GM23338 (cell line): ENCODE measurements around the gene EEF2. TPM values are rescaled to one million over a fixed set of nuclear protein-coding genes. Genes with fewer than 3 reads are reported as not detected.

Experiments used
- ATAC-seq: fragments of 200-7000 bp; cut with Tn5 transposase; 3 replicates; pipeline ENCODE4 v1.9.1; 2020
- DNase-seq: peaks from one replicate; pipeline ENCODE4 v3.0.0-alpha.2; 2015; ENCODE audit warnings: low spot score
- H2AFZ ChIP-seq: fragments of 200-600 bp; sonication (generic); 2 replicates; pipeline ENCODE4 v1.8.0; 2016; ENCODE audit warnings: antibody characterized with exemption, mild to moderate bottlenecking, moderate library complexity
- H3F3A ChIP-seq: fragments of 200-600 bp; sonication (generic); replicated peaks from 2 replicates; pipeline ENCODE4 v1.8.0; 2017; ENCODE audit warnings: antibody characterized with exemption, mixed run types, low read depth
- H3K27ac ChIP-seq: fragments of 200-600 bp; sonication (generic); 2 replicates; pipeline ENCODE4 v1.6.1; 2016; ENCODE audit warnings: low read depth
- H3K27me3 ChIP-seq: fragments of 200-600 bp; sonication (generic); 2 replicates; pipeline ENCODE4 v1.8.0; 2016; ENCODE audit warnings: mild to moderate bottlenecking, mixed run types, moderate library complexity; ENCODE audit not compliant: insufficient read depth
- H3K36me3 ChIP-seq: fragments of 200-600 bp; sonication (generic); 2 replicates; pipeline ENCODE4 v1.8.0; 2016; ENCODE audit warnings: mild to moderate bottlenecking; ENCODE audit not compliant: insufficient read depth
- H3K4me1 ChIP-seq: fragments of 200-600 bp; sonication (generic); 2 replicates; pipeline ENCODE4 v1.8.0; 2016; ENCODE audit warnings: mild to moderate bottlenecking, moderate library complexity; ENCODE audit not compliant: insufficient read depth
- H3K4me2 ChIP-seq: fragments of 200-600 bp; sonication (generic); 2 replicates; pipeline ENCODE4 v1.7.1; 2017; ENCODE audit warnings: mixed run types
- H3K4me3 ChIP-seq: fragments of 200-600 bp; sonication (generic); 2 replicates; pipeline ENCODE4 v1.6.1; 2016; ENCODE audit warnings: mixed run types
- H3K79me2 ChIP-seq: fragments of 200-600 bp; sonication (generic); replicated peaks from 2 replicates; pipeline ENCODE4 v1.8.0; 2017; ENCODE audit warnings: mild to moderate bottlenecking; ENCODE audit not compliant: insufficient read depth
- H3K9me2 ChIP-seq: fragments of 200-600 bp; sonication (generic); 2 replicates; pipeline ENCODE4 v1.8.0; 2017; ENCODE audit not compliant: insufficient read depth
- H4K20me1 ChIP-seq: fragments of 200-600 bp; sonication (generic); replicated peaks from 2 replicates; pipeline ENCODE4 v1.8.0; 2017; ENCODE audit warnings: mild to moderate bottlenecking; ENCODE audit not compliant: insufficient read depth
- H3K27ac Mint-ChIP-seq: 2 replicates; pipeline ENCODE4 v1.8.0; 2020; ENCODE audit warnings: inconsistent platforms, mild to moderate bottlenecking, moderate library complexity, mixed read lengths
- H3K27me3 Mint-ChIP-seq: 3 replicates; pipeline ENCODE4 v1.8.0; 2022; ENCODE audit warnings: low read depth, mild to moderate bottlenecking, moderate library complexity, mixed read lengths, inconsistent platforms; ENCODE audit not compliant: insufficient read depth, poor library complexity
- H3K36me3 Mint-ChIP-seq: 3 replicates; pipeline ENCODE4 v1.8.0; 2021; ENCODE audit warnings: low read depth, mild to moderate bottlenecking, inconsistent platforms, moderate library complexity, mixed read lengths
- H3K4me1 Mint-ChIP-seq: 3 replicates; pipeline ENCODE4 v1.8.0; 2020; ENCODE audit warnings: mild to moderate bottlenecking, inconsistent platforms, mixed read lengths
- H3K4me3 Mint-ChIP-seq: 3 replicates; pipeline ENCODE4 v1.8.0; 2021; ENCODE audit warnings: moderate library complexity, mild to moderate bottlenecking, inconsistent platforms, mixed read lengths
- H3K9me3 Mint-ChIP-seq: 3 replicates; pipeline ENCODE4 v1.8.0; 2020; ENCODE audit warnings: moderate library complexity, mild to moderate bottlenecking, inconsistent platforms, mixed read lengths
- CREB1 ChIP-seq: fragments of 250-450 bp; sonication (Bioruptor Pico); IDR thresholded peaks from 2 replicates; pipeline ENCODE4 v1.5.0; 2020; ENCODE audit warnings: low read depth, mild to moderate bottlenecking, moderate library complexity
- ETS1 ChIP-seq: IDR thresholded peaks from 2 replicates; pipeline ENCODE4 v1.6.1; 2016; ENCODE audit warnings: antibody characterized with exemption
- EZH2 ChIP-seq: fragments of 200-600 bp; sonication (generic); IDR thresholded peaks from one replicate; pipeline ENCODE4 v1.8.0; 2017; ENCODE audit warnings: antibody characterized with exemption, mild to moderate bottlenecking, low read depth; ENCODE audit not compliant: unreplicated experiment
- EZH2phosphoT487 ChIP-seq: fragments of 200-600 bp; sonication (generic); IDR thresholded peaks from one replicate; pipeline ENCODE4 v1.8.1; 2018; ENCODE audit warnings: antibody characterized with exemption; ENCODE audit not compliant: unreplicated experiment
- JUNB ChIP-seq: IDR thresholded peaks from one replicate; pipeline ENCODE4 v1.6.1; 2016; ENCODE audit warnings: antibody characterized with exemption; ENCODE audit not compliant: unreplicated experiment
- NANOG ChIP-seq: IDR thresholded peaks from 2 replicates; pipeline ENCODE4 v1.6.1; 2016; ENCODE audit warnings: antibody characterized with exemption, borderline replicate concordance
- POLR2AphosphoS5 ChIP-seq: IDR thresholded peaks from 2 replicates; pipeline ENCODE4 v1.6.1; 2016; ENCODE audit warnings: antibody characterized with exemption, low read depth
- REST ChIP-seq: IDR thresholded peaks from one replicate; pipeline ENCODE4 v1.6.1; 2018; ENCODE audit warnings: antibody characterized with exemption; ENCODE audit not compliant: unreplicated experiment
- STAT1 ChIP-seq: IDR thresholded peaks from one replicate; pipeline ENCODE4 v1.6.1; 2016; ENCODE audit warnings: antibody characterized with exemption; ENCODE audit not compliant: unreplicated experiment
- ZNF114 ChIP-seq: fragments of 250-450 bp; sonication (Bioruptor Pico); IDR thresholded peaks from 2 replicates; pipeline ENCODE4 v1.5.0; 2020; ENCODE audit warnings: mild to moderate bottlenecking, moderate library complexity
- ZNF331 ChIP-seq: fragments of 250-450 bp; sonication (Bioruptor Pico); IDR thresholded peaks from 2 replicates; pipeline ENCODE4 v1.5.0; 2020; ENCODE audit warnings: low read depth, mild to moderate bottlenecking, moderate library complexity
- polyA plus RNA-seq: library from polyadenylated mRNA; unstranded; fragments of >200 nt; fragmentation: Nextera tagmentation; extraction: Ambion mirVana; gene quantifications from 2 replicates; pipeline ENCODE4 v1.2.1, GENCODE V29; 2016
- total RNA-seq: library from RNA; depleted of rRNA; stranded (reverse); fragments of >200 nt; shearing (Covaris generic); gene quantifications from 2 replicates; pipeline ENCODE4 v1.2.3, GENCODE V29; 2014
- TF ChIP-seq, protein P1 (sequence below): fragments of 250-450 bp; sonication (Bioruptor Pico); IDR thresholded peaks from 2 replicates; pipeline ENCODE4 v1.5.0; 2020; ENCODE audit warnings: mild to moderate bottlenecking, moderate library complexity
- TF ChIP-seq, protein P2 (sequence below), 2 experiments: fragments of 200-600 bp in 1 of 2; sonication (generic) in 1 of 2; conservative IDR thresholded peaks; 2 replicates each; pipeline versions ENCODE4 v1.5.1 to v1.6.1; 2016 to 2017; ENCODE audit warnings: antibody characterized with exemption in 2 of 2, low read depth in 2 of 2, mild to moderate bottlenecking in 2 of 2, moderate library complexity in 1 of 2

The EEF2 gene
- total and polyA plus RNA-seq, 2 experiments from 2014 or later, result 772 to 2,987 TPM

GRCh38 chr19:4031420-4031819 lies 46.2 kb upstream of the EEF2 start:
- Histone ChIP-seq H3K79me2 (no peaks in the 10 kb centered on the region), H3K4me3 (no peak overlapping the region), H3K4me1 (no peaks in the 10 kb centered on the region), H3F3A (peaks cover 4% of the 10 kb centered on the region; the same call in 1 of the 2 replicates), H3K9me2 (no peaks in the 10 kb centered on the region), H3K4me2 (no peak overlapping the region), H4K20me1 (no peaks in the 10 kb centered on the region; the same call in 1 of the 2 replicates), H2AFZ (no peak overlapping the region), H3K36me3 (no peaks in the 10 kb centered on the region; the same call in 1 of the 2 replicates), H3K27me3 (no peaks in the 10 kb centered on the region), H3K27ac (no peak overlapping the region)
- no peak for DNase-seq
- no peak for ATAC-seq
- TF ChIP-seq, protein P1, sequence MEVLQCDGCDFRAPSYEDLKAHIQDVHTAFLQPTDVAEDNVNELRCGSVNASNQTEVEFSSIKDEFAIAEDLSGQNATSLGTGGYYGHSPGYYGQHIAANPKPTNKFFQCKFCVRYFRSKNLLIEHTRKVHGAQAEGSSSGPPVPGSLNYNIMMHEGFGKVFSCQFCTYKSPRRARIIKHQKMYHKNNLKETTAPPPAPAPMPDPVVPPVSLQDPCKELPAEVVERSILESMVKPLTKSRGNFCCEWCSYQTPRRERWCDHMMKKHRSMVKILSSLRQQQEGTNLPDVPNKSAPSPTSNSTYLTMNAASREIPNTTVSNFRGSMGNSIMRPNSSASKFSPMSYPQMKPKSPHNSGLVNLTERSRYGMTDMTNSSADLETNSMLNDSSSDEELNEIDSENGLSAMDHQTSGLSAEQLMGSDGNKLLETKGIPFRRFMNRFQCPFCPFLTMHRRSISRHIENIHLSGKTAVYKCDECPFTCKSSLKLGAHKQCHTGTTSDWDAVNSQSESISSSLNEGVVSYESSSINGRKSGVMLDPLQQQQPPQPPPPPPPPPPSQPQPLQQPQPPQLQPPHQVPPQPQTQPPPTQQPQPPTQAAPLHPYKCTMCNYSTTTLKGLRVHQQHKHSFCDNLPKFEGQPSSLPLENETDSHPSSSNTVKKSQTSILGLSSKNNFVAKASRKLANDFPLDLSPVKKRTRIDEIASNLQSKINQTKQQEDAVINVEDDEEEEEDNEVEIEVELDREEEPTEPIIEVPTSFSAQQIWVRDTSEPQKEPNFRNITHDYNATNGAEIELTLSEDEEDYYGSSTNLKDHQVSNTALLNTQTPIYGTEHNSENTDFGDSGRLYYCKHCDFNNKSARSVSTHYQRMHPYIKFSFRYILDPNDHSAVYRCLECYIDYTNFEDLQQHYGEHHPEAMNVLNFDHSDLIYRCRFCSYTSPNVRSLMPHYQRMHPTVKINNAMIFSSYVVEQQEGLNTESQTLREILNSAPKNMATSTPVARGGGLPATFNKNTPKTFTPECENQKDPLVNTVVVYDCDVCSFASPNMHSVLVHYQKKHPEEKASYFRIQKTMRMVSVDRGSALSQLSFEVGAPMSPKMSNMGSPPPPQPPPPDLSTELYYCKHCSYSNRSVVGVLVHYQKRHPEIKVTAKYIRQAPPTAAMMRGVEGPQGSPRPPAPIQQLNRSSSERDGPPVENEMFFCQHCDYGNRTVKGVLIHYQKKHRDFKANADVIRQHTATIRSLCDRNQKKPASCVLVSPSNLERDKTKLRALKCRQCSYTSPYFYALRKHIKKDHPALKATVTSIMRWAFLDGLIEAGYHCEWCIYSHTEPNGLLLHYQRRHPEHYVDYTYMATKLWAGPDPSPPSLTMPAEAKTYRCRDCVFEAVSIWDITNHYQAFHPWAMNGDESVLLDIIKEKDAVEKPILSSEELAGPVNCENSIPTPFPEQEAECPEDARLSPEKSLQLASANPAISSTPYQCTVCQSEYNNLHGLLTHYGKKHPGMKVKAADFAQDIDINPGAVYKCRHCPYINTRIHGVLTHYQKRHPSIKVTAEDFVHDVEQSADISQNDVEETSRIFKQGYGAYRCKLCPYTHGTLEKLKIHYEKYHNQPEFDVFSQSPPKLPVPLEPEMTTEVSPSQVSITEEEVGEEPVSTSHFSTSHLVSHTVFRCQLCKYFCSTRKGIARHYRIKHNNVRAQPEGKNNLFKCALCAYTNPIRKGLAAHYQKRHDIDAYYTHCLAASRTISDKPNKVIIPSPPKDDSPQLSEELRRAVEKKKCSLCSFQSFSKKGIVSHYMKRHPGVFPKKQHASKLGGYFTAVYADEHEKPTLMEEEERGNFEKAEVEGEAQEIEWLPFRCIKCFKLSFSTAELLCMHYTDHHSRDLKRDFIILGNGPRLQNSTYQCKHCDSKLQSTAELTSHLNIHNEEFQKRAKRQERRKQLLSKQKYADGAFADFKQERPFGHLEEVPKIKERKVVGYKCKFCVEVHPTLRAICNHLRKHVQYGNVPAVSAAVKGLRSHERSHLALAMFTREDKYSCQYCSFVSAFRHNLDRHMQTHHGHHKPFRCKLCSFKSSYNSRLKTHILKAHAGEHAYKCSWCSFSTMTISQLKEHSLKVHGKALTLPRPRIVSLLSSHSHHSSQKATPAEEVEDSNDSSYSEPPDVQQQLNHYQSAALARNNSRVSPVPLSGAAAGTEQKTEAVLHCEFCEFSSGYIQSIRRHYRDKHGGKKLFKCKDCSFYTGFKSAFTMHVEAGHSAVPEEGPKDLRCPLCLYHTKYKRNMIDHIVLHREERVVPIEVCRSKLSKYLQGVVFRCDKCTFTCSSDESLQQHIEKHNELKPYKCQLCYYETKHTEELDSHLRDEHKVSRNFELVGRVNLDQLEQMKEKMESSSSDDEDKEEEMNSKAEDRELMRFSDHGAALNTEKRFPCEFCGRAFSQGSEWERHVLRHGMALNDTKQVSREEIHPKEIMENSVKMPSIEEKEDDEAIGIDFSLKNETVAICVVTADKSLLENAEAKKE (CRISPR knock-in tag), result no peak
- no peak for TF ChIP-seq ZNF331
- TF ChIP-seq REST, result no peak
- no peak for TF ChIP-seq EZH2
- no peak for TF ChIP-seq CREB1 (CRISPR knock-in tag)
- TF ChIP-seq, protein P2, sequence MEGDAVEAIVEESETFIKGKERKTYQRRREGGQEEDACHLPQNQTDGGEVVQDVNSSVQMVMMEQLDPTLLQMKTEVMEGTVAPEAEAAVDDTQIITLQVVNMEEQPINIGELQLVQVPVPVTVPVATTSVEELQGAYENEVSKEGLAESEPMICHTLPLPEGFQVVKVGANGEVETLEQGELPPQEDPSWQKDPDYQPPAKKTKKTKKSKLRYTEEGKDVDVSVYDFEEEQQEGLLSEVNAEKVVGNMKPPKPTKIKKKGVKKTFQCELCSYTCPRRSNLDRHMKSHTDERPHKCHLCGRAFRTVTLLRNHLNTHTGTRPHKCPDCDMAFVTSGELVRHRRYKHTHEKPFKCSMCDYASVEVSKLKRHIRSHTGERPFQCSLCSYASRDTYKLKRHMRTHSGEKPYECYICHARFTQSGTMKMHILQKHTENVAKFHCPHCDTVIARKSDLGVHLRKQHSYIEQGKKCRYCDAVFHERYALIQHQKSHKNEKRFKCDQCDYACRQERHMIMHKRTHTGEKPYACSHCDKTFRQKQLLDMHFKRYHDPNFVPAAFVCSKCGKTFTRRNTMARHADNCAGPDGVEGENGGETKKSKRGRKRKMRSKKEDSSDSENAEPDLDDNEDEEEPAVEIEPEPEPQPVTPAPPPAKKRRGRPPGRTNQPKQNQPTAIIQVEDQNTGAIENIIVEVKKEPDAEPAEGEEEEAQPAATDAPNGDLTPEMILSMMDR (conservative IDR thresholded peaks at IDR 0.05; ENCODE audit: low read depth in 2 of 2), result no peak
- TF ChIP-seq STAT1, result no peak
- no peak for TF ChIP-seq ZNF114
- TF ChIP-seq JUNB, result no peak
- TF ChIP-seq NANOG, result no peak
- no peak for TF ChIP-seq POLR2AphosphoS5
- TF ChIP-seq ETS1, result no peak
- no peak for TF ChIP-seq EZH2phosphoT487
- Mint-ChIP-seq H3K9me3 (no peaks in the 10 kb centered on the region), H3K27me3 (no peaks in the 10 kb centered on the region), H3K4me3 (no peak overlapping the region), H3K4me1 (no peaks in the 10 kb centered on the region), H3K36me3 (peaks cover 20% of the 10 kb centered on the region), H3K27ac (no peak overlapping the region)
